Activated CD8-positive, alpha-beta memory T cell treated with anti-CD3 and anti-CD28 coated beads, Interleukin-2, amount 50 U/mL, for 24 hours (primary cell): ENCODE measurements around the gene MKX.

Experiments used
- DNase-seq: peaks from one replicate; pipeline ENCODE4 v3.0.0-alpha.2; 2020; ENCODE audit errors: extremely low read depth

Gene MKX

DNA sequence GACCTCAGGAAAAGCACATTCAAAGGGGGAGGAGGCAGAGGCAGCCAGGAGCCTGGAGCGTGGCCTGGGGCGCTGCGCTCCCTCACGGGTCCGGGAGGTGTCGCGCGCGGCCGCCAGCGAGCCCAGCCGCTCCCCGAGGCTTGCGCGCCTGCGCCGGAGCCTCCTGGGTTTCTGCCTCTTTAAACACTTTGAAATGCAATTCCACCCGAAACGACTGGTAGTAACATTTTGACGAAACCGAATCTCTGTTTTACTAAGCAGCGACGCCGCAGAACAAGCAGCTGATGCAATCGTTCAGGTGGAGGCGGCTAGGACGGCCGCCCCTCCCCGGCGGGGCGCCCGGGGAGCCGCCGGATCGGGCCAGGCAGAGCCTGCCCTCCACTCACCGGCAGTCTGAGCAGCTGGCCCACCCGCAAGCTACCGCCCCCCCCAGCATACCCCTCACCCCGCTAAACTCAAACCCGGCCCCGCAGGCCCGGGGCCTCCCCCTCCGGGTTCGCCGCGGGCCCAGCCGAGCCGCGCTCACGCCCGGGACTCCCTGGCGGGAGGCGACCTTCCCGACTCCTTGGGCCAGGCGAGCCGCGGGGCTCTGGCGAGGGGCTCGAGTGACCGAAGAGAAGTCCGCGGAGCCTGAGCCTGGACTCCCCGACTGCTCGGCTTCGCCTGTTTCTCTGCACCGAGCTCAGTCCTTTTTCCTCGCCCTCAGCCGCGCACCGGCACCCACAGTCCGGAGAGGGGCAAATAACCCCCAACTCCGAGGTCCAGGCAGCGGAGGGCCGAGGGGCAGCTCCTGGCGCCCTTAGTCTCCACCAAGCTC, 3.2 kb downstream of the MKX start:
- DNase-seq = peak; percentile 62

DNA sequence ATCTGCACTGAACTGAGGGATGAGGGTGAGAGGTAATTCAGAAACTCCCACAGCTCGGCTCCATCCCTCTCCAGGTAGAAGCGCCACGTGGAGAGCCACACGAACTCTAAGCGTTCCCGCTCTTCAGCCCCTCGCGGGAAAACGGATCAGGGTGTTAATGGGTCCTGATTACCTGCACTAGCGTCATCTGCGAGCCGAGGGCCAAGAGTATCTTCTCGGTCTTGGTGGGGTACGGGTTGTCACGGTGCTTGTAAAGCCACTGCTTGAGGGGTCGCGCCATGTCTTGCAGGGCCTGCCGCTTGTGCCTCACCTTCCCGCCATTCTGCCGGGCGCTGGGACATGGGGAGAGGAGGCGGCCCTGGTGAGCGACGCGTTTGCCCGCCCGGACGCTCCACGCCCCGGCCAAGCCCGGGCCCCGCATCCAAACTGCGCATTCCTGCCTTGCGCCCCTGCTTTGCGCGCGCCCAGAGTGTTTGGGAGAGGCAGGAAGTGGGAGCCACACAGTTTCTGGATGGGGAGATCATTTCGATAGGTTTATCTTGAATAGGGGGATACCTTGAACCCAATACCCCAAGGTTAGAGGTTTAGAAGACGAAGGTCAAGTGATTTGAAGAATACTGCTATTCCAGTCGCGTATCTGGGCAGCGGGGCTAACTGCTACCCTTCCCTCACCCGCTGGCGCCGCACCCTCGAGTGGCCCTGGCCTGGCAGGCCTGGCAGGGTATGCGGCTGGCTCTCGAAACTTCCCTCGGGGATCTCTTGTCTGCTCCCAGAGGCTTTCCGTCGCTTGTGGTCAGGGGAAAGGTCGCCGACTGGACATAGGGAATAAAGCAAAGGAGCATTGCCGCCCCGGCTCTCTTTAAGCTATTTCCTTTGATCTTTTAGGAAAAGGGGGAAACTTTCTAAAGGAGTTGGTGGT, 4.2 kb downstream of the MKX start:
- DNase-seq = no peak

DNA sequence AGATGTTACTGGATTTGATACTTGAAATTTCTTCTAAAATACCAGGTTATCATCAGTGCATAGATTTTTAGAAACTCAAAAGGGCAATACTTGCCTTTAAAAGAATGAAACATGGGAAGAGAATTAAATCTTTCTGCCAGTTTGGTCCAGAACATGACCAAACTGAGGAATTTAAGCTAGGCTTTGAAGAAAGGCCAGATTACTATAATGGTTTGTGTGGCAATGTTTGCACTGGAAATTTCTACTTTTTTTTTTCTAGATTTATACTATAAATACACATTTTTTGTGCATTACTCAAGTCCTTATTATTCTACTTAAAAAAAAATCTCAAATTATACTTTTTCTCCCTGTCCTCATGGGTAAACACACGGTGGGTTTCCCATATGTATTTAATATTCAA, 9.2 kb downstream of the MKX start:
- no peak for DNase-seq

DNA sequence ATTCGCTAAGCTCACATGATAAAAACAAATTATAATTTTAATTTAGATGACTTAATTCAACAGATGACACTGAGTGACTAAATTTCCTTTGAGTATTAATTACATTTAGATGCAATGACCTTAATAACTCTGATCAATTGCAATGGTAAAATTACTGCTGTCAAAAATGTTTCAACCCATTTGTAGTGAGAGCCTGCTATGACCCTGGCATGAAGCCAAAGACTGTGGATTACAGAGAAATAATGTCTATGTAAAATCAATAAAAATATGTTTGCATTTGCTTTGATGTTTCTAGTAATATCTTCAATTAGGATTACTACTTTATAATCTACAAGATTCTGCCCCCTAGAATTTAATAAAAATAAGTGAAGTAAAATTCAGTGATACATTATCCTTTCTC, 15.6 kb downstream of the MKX start:
- no peak for DNase-seq

DNA sequence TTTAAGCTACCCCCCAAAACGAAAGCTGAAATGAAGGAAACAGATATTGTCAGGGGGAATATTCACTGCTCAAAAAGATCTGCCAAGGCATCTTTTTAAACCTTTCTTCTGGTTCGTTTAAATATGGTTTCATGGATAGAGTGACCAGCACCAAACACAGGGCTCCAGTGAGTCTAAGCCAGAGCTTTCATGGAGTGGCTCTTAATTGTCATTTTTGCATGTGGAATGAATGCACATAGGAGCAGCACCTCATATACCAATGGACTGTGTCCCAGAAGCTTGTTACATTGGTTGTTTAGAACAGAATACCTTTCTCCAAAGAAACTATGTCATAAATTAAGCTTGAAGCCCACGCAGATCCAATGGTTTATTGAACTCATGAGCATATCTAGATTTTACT, 17.3 kb downstream of the MKX start:
- no peak for DNase-seq

DNA sequence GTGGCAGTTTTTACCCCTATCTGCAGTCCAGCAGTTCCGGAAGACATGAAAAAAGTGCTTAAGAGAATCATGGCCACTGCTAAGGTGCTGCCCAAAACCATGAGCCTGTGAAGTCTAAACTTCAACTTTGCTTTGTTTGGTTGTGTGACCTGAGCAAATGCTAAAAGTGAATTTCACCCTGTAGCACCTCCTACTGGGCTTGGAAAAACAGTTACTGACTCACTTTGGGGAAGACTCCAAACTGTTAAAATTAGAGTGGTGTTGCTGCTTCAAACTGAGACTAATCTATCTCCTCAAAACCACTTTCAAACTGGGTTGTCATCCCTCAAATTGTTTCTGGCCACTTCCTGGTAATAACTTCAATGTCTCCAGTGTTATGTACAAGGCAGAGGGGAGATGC, 21.3 kb downstream of the MKX start:
- DNase-seq = no peak

DNA sequence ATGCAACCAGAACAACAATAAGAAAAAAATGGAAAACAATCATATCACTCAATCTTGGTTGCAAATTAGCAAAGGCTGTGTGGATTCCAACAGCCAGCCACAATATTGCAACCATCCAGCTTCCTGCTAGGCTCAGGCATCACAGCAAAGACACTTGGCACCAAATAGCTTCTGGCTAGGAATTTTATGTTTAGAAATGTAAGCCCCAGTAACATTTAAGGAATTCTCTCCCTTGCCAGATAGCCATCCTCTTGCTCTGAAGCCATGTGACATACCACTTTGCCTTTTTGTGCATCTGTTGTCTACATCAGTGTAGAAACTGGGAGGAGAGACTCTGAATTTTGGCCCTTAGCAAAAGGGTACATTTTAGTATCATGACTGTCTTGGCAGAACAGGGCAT, 22.2 kb downstream of the MKX start:
- no peak for DNase-seq

DNA sequence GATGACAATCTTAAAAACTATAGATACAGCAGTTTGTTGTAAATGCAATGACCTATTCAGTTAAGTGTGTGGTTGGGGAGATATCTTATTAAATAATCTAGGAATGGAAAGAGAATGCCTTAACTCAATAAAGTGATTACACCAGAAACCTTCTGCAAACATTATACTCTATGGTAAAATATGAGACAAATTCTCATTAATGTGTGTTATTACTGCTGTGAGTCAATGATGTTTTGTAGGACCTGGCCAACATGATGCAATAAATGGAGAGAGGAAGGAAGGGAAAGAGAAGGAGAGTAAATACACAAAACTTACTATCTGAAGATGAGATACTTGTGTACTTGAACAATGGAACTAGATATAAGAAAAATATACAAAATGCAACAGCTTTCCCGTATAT, 25.1 kb downstream of the MKX start:
- no peak for DNase-seq

DNA sequence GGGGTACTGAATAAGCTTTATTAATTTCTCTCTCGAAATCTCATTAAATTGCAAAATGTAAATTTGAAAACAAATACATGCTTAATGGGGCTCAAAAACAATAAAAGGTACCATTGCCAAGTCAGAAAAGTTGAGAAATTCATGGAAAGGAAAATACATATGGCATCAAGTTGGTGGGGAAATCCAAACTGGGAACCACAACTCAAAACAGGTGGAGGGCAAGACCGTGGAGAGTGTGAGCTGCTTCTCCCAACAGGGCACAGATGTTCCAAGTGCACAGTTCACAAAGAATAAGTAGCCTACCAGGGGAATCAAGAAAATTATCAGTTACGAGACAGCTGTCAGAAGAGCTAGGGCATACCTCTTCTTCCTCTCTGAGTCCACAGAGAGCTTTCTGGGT, 26.6 kb downstream of the MKX start:
- DNase-seq = no peak

DNA sequence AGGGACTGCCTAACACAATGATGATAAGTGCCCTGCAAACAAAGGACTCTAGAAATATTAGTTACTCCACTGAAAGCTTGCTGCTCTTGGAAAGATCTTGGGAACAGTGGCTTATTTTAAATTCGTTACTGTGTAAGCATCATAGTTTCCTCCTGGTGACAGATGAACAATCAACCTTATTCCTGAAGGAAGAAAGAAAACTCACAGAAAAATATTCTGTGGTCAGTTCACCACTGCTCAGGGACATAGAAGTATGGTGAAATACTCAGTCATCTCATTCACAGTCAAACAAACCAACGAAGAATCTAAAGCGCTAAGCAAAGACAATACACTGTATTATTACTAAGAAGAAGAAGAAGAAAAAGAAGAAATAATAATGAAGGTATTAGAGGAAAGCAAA, 27.8 kb downstream of the MKX start:
- DNase-seq = no peak

DNA sequence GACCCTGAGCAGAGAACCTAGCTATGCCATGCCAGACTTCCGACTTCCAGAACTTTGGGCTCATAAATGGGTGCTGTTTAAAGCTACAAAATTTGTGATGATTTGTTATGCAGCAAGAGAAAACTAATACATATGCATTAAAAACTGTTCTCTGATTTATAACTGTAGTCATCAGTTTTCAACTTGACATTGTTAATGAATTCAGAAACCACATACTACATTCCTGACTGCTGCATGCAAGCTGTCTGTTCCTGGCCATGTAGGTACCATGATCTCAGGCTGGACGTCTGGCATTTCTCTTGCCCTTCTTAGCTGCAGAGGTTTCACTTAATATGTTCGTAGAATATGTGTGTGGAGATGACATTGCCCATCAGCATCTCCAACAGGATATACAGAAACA, 28.4 kb downstream of the MKX start:
- DNase-seq = no peak

DNA sequence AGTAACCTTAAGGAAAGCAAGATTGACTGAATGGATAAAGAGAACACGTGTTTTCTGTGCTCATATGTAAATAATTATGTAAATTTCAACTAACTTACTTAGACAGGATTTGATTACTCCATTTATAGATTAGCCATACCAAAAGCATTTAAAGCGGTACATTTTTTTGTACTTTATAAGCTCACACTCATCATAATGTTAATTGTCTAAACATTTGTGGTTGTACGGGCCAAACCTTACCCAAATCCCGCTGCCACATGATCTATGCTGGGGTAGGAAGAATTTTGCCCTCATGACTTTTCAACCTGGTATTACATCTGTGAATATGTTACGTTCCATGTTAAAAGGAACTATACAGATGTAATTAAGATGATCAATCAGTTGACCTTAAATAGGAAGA, 29.1 kb downstream of the MKX start:
- DNase-seq = no peak

DNA sequence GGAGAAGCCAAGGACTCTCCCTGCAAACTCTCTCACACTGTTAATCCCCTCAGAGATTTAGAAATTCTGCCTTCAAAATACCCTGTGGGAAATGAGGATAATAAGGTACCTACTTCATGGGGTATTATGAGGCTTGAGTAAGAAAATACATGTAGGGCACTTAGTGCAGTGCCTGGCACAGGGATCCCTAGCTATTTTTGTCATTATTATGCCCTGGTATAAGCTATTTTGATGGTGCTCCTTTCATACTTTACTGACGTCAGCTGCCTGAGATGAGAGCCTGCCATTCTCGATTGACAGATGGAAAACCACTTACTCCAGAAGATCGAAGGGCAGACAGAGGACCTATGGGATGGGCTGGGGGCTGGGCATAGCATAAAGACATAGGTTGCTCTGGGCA, 30.1 kb downstream of the MKX start:
- no peak for DNase-seq

DNA sequence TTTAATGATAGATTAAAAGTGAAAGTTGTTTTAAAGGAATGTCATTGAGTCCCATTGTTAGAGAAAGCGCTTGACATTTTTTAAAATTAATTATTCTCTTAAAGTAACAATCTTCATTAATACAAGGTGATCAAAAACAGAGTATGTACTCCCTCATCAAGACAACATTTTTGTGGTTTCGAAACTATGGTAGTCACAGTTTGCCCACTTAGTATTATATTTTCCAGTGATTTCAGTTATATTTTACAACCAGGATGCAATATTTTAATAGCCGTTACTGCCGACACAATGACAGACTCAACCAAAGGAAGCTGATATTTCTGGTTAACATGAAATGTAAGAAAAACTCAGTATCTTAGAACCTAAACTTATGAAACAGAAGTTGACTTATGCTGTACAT, 31.3 kb downstream of the MKX start:
- DNase-seq = no peak

DNA sequence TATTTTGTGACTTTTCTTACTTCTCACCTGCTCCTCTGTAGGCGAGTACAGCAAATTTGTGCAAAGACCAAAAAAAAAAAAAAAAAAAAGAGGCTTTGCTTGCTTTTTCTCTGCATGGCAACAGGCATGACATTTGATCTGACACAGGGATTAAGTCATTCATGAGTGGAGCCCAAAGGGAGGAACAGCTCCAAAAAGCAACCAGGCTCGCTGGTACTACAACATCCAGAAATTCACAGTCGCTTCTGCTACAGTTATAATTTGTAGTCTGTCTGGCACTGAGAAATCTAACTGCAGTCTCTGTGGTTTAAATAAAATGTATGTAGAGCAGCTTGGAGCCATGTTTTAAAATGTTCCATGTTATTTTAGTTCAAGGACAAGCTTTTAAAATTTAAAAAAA, 31.7 kb downstream of the MKX start:
- no peak for DNase-seq

DNA sequence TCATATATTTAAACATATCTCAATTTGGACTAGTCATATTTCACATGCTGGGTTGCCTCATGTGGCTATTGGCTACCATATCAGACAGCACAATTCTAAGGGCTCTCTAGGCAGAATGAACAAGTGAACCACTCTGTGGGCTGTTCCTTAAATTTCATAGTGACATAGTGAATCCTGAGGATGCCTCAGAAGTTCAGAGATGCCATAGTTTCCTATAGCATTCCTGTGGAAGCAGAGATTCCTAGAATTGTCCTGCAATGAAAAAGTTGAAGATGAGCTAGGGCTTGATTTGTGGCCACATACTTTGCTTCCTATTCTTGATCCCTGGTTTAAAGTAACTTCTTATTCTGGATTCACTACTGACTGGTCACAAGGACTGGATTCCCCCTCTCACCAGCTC, 35.6 kb downstream of the MKX start:
- DNase-seq = no peak

DNA sequence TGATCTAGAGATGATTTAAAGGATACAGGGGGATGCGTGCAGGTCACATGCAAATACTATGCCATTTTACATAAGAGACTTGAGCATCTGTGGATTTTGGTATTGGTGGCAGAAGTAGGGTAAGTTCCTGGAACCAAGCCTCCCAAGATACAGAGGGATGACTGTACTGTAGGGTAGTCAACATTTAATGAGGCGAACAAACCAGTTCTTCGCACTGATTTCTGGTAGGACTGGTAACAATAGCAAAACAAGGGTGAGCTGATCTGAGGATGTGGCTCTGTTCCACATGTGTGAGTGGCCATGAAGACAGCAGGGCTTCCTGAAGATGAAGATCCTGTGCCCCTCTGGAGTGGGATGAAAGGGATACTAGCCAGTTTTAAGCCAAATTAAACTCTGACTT, 36.3 kb downstream of the MKX start:
- DNase-seq = no peak

DNA sequence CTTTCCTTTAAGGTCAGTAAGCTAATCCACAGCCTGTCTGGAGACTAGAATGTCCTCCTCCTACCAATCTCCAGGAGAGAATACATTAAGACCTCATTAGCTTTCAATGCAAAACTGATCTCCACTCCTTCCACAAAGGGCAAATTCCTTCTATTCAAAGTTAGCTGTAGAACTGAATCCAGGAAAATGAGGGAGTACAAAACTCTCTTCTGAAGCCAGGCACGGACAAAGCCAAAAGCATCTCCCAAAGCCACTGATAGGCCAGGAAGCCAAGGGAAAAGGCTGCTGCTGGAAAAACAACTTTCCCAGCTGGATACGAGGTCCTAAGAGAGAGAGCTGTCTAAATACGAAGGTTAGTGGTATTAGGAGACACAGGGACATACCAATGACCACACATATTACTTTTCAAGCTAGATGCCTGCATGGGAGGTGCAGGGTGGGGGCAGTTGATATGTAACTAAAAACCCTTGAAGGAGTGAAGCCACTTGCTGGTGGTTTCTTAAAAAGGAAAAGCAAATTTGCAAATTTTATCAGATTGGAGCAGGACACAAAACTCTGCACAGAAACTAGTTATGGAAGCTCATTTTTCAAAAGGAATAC, 43.6 kb downstream of the MKX start:
- DNase-seq = no peak

DNA sequence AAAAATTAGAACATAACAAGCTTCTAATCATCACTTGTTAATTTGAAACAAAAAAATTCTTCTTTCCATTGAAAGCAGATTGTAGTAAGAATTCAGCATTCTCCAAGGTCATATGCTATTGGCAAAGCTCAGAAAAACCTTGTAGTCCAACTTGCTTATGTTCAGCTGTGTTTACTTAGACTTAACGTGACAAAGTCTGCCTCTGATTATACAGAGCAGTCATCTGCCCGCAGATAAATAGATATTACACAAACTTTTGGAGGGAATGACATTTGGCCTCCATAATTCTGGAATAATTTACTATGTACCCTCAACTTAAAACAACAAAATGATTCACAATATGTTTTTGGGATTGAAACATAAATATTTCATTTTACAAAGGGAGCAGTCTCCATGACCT, 45.8 kb downstream of the MKX start:
- DNase-seq = no peak

DNA sequence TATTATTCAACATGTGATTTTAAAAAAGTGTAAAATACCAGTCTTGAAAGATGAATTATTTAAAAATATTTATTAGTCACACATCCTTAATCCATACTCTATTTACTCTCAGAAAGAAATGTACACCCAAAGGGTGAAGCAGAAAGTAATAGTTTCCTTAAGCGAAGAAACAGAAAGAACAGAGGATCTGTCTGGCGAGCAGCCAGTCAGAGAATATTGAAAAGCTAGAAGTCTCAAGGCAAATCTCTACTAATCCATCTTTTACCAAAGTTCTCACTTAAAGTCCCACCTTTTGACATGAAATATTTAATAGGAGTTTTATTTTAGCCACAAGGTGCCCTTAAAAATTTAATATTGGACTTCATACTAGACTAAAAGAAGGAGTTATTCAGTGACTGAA, 46.7 kb downstream of the MKX start:
- DNase-seq = no peak

DNA sequence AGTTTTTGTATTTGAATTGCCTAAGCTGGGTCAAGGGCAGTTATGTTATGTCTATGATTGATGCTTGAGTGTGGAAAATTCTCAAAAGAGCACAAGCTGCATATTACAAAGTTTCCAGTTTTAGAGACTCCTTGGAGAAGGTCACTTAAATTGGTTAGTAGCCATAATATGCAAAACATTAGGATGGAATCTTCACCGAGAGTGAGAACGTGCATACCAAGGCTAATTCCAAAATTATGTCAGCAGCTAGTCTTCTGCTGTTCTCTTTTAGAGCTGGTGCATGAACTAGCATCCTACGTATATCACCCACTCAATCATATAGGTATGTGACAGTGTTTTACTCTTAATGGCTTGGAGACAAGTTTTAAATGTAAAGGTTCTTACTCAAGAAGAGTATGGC, 49.2 kb downstream of the MKX start:
- DNase-seq = no peak

DNA sequence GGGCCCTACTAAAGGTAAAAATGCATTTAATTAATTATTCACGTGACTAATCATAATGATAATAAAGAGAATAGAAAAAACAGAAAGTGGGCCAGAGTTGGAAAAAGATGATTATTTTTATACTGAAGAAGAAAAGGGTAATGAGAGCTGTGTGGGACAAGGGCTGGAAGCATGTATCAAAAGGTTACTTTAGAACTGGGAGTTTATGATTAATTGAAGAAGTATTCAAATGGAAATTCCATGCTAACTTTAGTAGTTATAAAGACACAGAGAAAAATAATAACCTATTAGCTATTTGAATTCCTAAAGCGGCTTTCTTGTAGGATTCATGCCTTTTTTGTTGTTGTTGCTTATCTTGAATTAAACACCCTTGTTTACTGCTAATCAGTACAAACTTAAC, 49.9 kb downstream of the MKX start:
- DNase-seq = no peak

DNA sequence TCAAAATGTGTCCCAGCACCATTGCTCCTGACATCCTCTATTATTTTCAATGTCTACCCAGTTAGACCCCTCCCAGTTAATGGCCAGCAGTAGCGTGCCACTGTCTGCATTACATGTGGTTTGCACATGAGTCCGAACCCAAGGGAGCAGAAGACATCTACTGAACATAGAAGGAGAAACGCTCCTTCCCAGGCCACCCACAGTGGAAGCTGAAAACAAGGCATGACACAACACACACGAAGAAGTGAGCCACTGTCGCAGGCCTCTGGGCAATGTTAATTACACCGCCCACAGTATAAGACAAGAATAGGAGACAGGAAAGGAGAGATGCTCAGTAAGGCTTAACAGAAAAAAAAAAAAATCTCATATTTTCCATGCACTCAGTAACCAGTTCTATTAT, 50.5 kb downstream of the MKX start:
- no peak for DNase-seq
